MM.1S (cell line): ENCODE data around the gene DEUP1.

Source experiments
- DNase-seq: peaks from one replicate; pipeline ENCODE4 v3.0.0-alpha.2; 2015
- H2AFZ ChIP-seq: fragments of 300-600 bp; sonication (generic); 2 replicates; pipeline ENCODE4 v1.6.0; 2016; ENCODE audit warnings: antibody characterized with exemption, low read length
- H3F3A ChIP-seq: fragments of 300-600 bp; sonication (generic); 2 replicates; pipeline ENCODE4 v1.6.1; 2016; ENCODE audit warnings: mild to moderate bottlenecking, antibody characterized with exemption, low read length, moderate library complexity, mixed read lengths; ENCODE audit not compliant: insufficient read depth
- H3K27ac ChIP-seq: fragments of 300-600 bp; sonication (generic); 2 replicates; pipeline ENCODE4 v1.5.1; 2016; ENCODE audit warnings: mild to moderate bottlenecking, low read length
- H3K27me3 ChIP-seq: fragments of 300-600 bp; sonication (generic); replicated peaks from 2 replicates; pipeline ENCODE4 v1.6.0; 2016; ENCODE audit warnings: low read length; ENCODE audit not compliant: insufficient read depth
- H3K36me3 ChIP-seq: fragments of 300-600 bp; sonication (generic); replicated peaks from 2 replicates; pipeline ENCODE4 v1.6.1; 2016; ENCODE audit warnings: mild to moderate bottlenecking, low read length, mixed read lengths; ENCODE audit not compliant: insufficient read depth
- H3K4me1 ChIP-seq: fragments of 300-600 bp; sonication (generic); 2 replicates; pipeline ENCODE4 v1.6.1; 2016; ENCODE audit warnings: low read length, mixed read lengths
- H3K4me2 ChIP-seq: fragments of 300-600 bp; sonication (generic); 2 replicates; pipeline ENCODE4 v1.6.0; 2016; ENCODE audit warnings: low read depth, low read length
- H3K4me3 ChIP-seq: fragments of 300-600 bp; sonication (generic); 2 replicates; pipeline ENCODE4 v1.5.1; 2016; ENCODE audit warnings: low read length, mixed read lengths
- H3K79me2 ChIP-seq: fragments of 300-600 bp; sonication (generic); 2 replicates; pipeline ENCODE4 v1.6.1; 2016; ENCODE audit warnings: mixed run types, low read length, mixed read lengths
- H3K9ac ChIP-seq: fragments of 300-600 bp; sonication (generic); 2 replicates; pipeline ENCODE4 v1.6.1; 2016; ENCODE audit warnings: low read length, mixed read lengths
- H3K9me2 ChIP-seq: fragments of 300-600 bp; sonication (generic); replicated peaks from 2 replicates; pipeline ENCODE4 v1.6.1; 2016; ENCODE audit warnings: mild to moderate bottlenecking, low read length, mixed read lengths; ENCODE audit not compliant: insufficient read depth
- H3K9me3 ChIP-seq: fragments of 300-600 bp; sonication (generic); replicated peaks from 2 replicates; pipeline ENCODE4 v1.6.1; 2016; ENCODE audit warnings: mild to moderate bottlenecking, low read length, mixed read lengths; ENCODE audit not compliant: insufficient read depth
- H4K20me1 ChIP-seq: fragments of 300-600 bp; sonication (generic); 2 replicates; pipeline ENCODE4 v1.6.1; 2016; ENCODE audit warnings: mild to moderate bottlenecking, low read length, moderate library complexity, mixed read lengths; ENCODE audit not compliant: insufficient read depth
- CTCF ChIP-seq: fragments of 300-600 bp; sonication (generic); IDR thresholded peaks from 2 replicates; pipeline ENCODE4 v1.5.1; 2016; ENCODE audit warnings: antibody characterized with exemption, low read length, mixed read lengths
- EZH2 ChIP-seq: fragments of 300-600 bp; sonication (generic); optimal IDR thresholded peaks from 2 replicates; pipeline ENCODE3; 2017; ENCODE audit warnings: low read depth, mild to moderate bottlenecking, antibody characterized with exemption, low read length, mixed read lengths
- EZH2phosphoT487 ChIP-seq: fragments of 300-600 bp; sonication (generic); IDR thresholded peaks from 2 replicates; pipeline ENCODE4 v1.6.1; 2018; ENCODE audit warnings: antibody characterized with exemption, low read length

The DEUP1 gene

GRCh38 chr11:93288767-93289166 is 41.8 kb upstream of the DEUP1 start:
- no peaks in the 10 kb centered on the region for H3K9me2 ChIP-seq
- H3K79me2 ChIP-seq: no peaks in the 10 kb centered on the region
- no peaks in the 10 kb centered on the region for H3K27me3 ChIP-seq
- H3F3A ChIP-seq: no peaks in the 10 kb centered on the region
- no peak for DNase-seq
- no peaks in the 10 kb centered on the region for H3K36me3 ChIP-seq
- H4K20me1 ChIP-seq: no peaks in the 10 kb centered on the region
- no peak overlapping the region for H3K4me2 ChIP-seq
- no peak overlapping the region for H3K4me3 ChIP-seq
- no peaks in the 10 kb centered on the region for H3K9me3 ChIP-seq
- TF ChIP-seq EZH2: no peak
- no peak for TF ChIP-seq EZH2phosphoT487
- TF ChIP-seq CTCF: no peak
- no peak overlapping the region for H2AFZ ChIP-seq
- H3K4me1 ChIP-seq: no peaks in the 10 kb centered on the region
- H3K27ac ChIP-seq: no peak overlapping the region
- no peak overlapping the region for H3K9ac ChIP-seq

- Histone ChIP-seq H3K4me2 (no peak overlapping the region), H3K4me1 (no peaks in the 10 kb centered on the region), H3K9me2 (no peaks in the 10 kb centered on the region), H4K20me1 (no peaks in the 10 kb centered on the region), H3K27me3 (no peaks in the 10 kb centered on the region), H2AFZ (no peak overlapping the region), H3K9ac (no peak overlapping the region), H3K79me2 (no peaks in the 10 kb centered on the region), H3K4me3 (no peak overlapping the region), H3F3A (no peaks in the 10 kb centered on the region), H3K9me3 (no peaks in the 10 kb centered on the region), H3K36me3 (no peaks in the 10 kb centered on the region), H3K27ac (no peak overlapping the region)
- TF ChIP-seq EZH2 (no peak), CTCF (no peak), EZH2phosphoT487 (no peak)
- DNase-seq: no peak
Measured at GRCh38 chr11:93289782-93290463, 40.6 kb upstream of the DEUP1 start.

GRCh38 chr11:93291110-93291509 is 39.4 kb upstream of the DEUP1 start:
- Histone ChIP-seq H3K4me3 (no peak overlapping the region), H3K9me2 (no peaks in the 10 kb centered on the region), H3K9me3 (no peaks in the 10 kb centered on the region), H3F3A (no peaks in the 10 kb centered on the region), H2AFZ (no peak overlapping the region), H3K4me1 (no peaks in the 10 kb centered on the region), H3K27ac (no peak overlapping the region), H3K27me3 (no peaks in the 10 kb centered on the region), H4K20me1 (no peaks in the 10 kb centered on the region), H3K4me2 (no peak overlapping the region), H3K9ac (no peak overlapping the region), H3K79me2 (no peaks in the 10 kb centered on the region), H3K36me3 (no peaks in the 10 kb centered on the region)
- DNase-seq: no peak
- TF ChIP-seq EZH2 (no peak), EZH2phosphoT487 (no peak), CTCF (no peak)
